BJ (cell line): ENCODE results near the gene SLC4A7. TPM values are rescaled to one million over a fixed set of nuclear protein-coding genes. Genes with fewer than 3 reads are reported as not detected.
"Not testable (repeated sequence)": the region's sequence is repeated elsewhere in the genome, so short reads cannot be mapped to it uniquely, and the experiment has no call there.

Source experiments
- CTCF ChIA-PET: fragments of 350-600 bp; formaldehyde crosslinking; extraction: SDS; loops from one replicate; lab custom pipeline; 2021; ENCODE audit warnings: antibody characterized with exemption, inconsistent platforms; lab: Yijun Ruan, JAX
- POLR2A ChIA-PET: fragments of 300-600 bp; sonication (Branson Sonifier 250); formaldehyde crosslinking; extraction: SDS; loops from one replicate; lab custom pipeline; 2021; ENCODE audit warnings: antibody characterized with exemption; lab: Charles Lee
- DNase-seq: peaks from one replicate; pipeline ENCODE4 v3.0.0-alpha.2; 2011; ENCODE audit warnings: low read depth
- H3K27me3 ChIP-seq: 2 replicates; pipeline ENCODE4 v1.6.0; 2011; ENCODE audit warnings: low read length; ENCODE audit not compliant: control insufficient read depth, insufficient read depth
- H3K36me3 ChIP-seq: 2 replicates; pipeline ENCODE4 v1.5.1; 2011; ENCODE audit warnings: low read length; ENCODE audit not compliant: control insufficient read depth, insufficient read depth
- H3K4me3 ChIP-seq: 2 replicates; pipeline ENCODE4 v1.5.1; 2011; ENCODE audit warnings: low read depth, mild to moderate bottlenecking, control low read depth, low read length
- polyA plus RNA-seq: library from polyadenylated mRNA; depleted of rRNA; stranded (reverse); fragments of >200 nt; gene quantifications from 2 replicates; pipeline ENCODE4 v1.2.3, GENCODE V29; 2011
- TF ChIP-seq, protein P1 (sequence below): IDR thresholded peaks from 2 replicates; pipeline ENCODE4 v1.5.1; 2011; ENCODE audit warnings: low read depth, mild to moderate bottlenecking, control low read depth, inconsistent platforms, low read length, moderate library complexity; ENCODE audit not compliant: insufficient read depth

Gene SLC4A7
- polyA plus RNA-seq, 1 experiment, result 15.4 TPM

DNA sequence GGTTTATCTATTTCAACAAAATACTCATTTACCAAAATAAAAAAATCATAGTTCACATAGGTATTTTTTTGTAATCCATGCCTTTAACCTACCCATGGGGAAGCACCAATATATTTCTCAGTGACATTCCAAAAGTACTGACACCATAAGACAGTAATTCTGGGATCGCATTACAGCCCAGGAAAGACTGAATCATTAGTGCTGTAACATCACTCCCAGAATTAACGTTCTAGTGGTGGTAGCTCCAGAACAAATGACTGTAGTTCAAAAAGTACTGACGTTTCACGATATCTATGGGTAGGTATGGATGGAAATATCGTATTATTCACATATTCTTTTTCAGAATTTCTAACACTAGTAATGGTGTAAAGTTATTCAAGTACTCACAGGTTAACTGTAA is 60.7 kb downstream of the SLC4A7 start:
- CTCF ChIA-PET, result no interaction called here
- H3K36me3 ChIP-seq, result peaks cover 2% of the 10 kb centered on the region
- POLR2A ChIA-PET, result no interaction called here

DNA sequence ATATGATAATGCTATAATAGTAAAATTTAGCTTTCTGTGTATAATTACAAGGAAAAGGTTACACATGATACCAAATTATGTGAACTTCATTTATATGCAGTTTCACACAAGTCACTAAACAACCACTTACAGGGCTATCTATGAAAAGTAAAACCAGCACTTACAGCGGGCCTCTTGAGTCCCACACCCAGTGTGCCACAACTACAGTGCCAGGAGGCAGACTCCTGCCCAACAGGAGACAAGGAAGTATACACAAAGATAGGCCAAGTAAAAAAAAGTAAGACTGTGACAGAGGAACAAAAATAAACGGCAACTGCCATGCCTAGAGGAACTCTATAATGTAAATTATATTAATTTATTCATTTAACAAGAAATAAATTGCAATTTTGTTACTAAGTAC is 61.6 kb downstream of the SLC4A7 start:
- peaks cover 2% of the 10 kb centered on the region for H3K36me3 ChIP-seq

More for the DNA sequence above, 60.7 kb downstream of the SLC4A7 start:
- DNase-seq, result peak; percentile 26
- Histone ChIP-seq H3K27me3 (no peaks in the 10 kb centered on the region), H3K4me3 (no peak overlapping the region)
- TF ChIP-seq, protein P1, sequence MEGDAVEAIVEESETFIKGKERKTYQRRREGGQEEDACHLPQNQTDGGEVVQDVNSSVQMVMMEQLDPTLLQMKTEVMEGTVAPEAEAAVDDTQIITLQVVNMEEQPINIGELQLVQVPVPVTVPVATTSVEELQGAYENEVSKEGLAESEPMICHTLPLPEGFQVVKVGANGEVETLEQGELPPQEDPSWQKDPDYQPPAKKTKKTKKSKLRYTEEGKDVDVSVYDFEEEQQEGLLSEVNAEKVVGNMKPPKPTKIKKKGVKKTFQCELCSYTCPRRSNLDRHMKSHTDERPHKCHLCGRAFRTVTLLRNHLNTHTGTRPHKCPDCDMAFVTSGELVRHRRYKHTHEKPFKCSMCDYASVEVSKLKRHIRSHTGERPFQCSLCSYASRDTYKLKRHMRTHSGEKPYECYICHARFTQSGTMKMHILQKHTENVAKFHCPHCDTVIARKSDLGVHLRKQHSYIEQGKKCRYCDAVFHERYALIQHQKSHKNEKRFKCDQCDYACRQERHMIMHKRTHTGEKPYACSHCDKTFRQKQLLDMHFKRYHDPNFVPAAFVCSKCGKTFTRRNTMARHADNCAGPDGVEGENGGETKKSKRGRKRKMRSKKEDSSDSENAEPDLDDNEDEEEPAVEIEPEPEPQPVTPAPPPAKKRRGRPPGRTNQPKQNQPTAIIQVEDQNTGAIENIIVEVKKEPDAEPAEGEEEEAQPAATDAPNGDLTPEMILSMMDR, result no peak

DNA sequence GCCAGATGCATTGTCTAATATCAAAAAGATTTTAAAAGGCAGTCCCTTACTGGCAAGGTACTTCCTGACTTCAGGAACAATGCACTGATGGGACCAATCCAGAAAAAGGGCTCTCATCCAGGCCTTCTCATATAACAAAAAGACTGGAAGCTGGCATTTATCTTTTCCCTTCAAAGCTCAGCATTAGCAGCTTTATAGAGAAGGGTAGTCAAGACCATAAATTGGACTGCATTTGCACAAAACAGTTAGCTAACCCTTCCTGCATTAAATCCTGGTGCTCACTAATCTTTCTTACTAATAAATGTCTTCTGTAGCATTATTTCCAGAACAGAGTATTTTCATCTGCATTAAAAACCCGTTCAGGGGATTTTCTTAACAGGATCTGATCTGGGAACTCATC is 69.0 kb downstream of the SLC4A7 start:
- Histone ChIP-seq H3K4me3 (no peak overlapping the region), H3K36me3 (no peaks in the 10 kb centered on the region), H3K27me3 (no peaks in the 10 kb centered on the region)
- CTCF ChIA-PET, result interaction anchor here (1.4 kb wide), 1 partner anchor 13 kb away, joined by 3 read pairs; no protein-coding TSS in a partner anchor
- TF ChIP-seq, protein P1, result no peak
- POLR2A ChIA-PET, result no interaction called here
- no peak for DNase-seq

More for the DNA sequence above, 61.6 kb downstream of the SLC4A7 start:
- Histone ChIP-seq H3K27me3 (no peaks in the 10 kb centered on the region), H3K4me3 (no peak overlapping the region)
- POLR2A ChIA-PET, result no interaction called here
- DNase-seq, result no peak
- CTCF ChIA-PET, result interaction anchor here (1.2 kb wide), 1 partner anchor 10 kb away, joined by 4 read pairs; no protein-coding TSS in a partner anchor
- TF ChIP-seq, protein P1, result no peak

DNA sequence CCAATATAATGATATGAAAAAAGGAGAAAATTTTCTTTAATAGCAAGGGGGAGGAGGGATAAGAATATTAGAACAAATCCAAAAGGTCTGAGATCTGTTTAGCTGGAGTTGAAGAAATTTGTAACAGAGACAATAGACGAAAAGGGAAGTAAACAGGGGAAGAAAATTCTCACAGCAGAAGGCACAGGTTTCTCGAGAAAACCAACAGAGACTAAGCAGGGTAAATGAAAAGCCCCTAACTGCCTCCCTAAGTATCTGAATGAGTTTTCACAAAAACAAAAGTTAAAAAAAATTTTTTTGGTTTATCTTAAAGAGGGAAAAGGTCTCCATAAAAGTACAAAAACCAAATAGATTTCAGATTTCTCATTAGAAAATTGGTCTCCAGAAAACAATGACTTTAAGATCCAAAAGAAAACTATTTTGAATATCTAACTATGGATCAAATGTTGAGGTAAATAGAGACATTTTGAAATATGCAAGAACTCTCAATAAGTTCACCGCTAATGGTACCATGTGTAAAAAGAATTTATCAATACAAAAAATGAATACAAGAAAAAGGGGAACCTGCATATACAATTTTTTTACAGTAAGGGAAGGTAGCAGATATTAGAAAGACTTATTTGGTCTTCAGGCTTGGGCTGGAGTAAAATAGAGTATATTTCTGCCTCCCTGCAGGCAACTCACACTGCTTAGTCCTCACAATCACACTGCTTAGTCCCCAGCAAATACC is 91.1 kb downstream of the SLC4A7 start:
- POLR2A ChIA-PET, result no interaction called here
- no peaks in the 10 kb centered on the region for H3K27me3 ChIP-seq
- CTCF ChIA-PET, result interaction anchor here (0.6 kb wide), 1 partner anchor 77 kb away, joined by 5 read pairs; no protein-coding TSS in a partner anchor
- H3K36me3 ChIP-seq, result peaks cover 5% of the 10 kb centered on the region
- H3K4me3 ChIP-seq, result no peak overlapping the region
- TF ChIP-seq, protein P1, result no peak
- DNase-seq, result no peak

DNA sequence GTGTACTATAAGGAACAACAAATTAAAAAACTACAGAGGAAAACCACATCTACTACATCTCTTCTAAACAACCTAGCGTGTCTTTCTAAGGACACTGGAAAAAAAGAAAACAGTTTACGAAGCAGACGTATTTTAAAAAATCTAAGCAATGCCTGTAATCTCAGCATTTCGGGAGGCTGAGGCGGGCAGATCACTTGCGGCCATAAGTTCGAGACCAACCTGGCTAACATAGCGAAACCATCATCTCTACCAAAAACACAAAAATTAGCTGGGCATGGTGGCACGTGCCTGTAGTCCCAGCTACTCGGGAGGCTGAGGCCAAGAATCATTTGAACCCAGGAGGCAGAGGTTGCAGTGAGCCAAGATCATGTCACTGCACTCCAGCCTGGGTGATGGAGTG is 91.8 kb downstream of the SLC4A7 start:
- CTCF ChIA-PET, H3K36me3 ChIP-seq, POLR2A ChIA-PET: not testable (repeated sequence)

DNA sequence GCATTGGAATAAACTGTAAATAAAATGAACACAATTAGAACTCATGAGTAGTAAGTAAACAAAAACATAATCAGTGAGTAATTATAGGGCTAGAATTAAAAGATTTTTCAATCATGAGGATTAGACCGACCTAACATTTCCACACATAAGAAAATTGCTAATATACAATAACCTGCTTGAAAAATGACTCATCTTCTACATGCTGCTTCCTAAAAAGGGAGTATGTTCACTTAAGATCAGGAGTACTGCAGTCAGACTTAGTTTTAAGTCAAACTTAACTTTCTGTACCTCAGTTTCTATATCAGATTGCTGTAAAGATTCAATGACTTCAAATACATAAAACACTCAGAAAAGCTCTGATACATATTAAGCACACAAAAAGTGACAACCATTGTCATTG is 92.4 kb downstream of the SLC4A7 start:
- Histone ChIP-seq H3K36me3 (peaks cover 5% of the 10 kb centered on the region), H3K27me3 (no peaks in the 10 kb centered on the region), H3K4me3 (no peak overlapping the region)
- no peak for DNase-seq
- TF ChIP-seq, protein P1, result no peak
- CTCF ChIA-PET, result no interaction called here
- POLR2A ChIA-PET, result no interaction called here

More for the DNA sequence above, 91.8 kb downstream of the SLC4A7 start:
- DNase-seq, H3K4me3 ChIP-seq, H3K27me3 ChIP-seq: not testable (repeated sequence)
